GM12873 (cell line): ENCODE results near the gene BTBD7.

ENCODE experiments used
- TF ChIP-seq, protein P1 (sequence below): IDR thresholded peaks from 2 replicates; pipeline ENCODE4 v1.5.1; 2012; ENCODE audit warnings: low read depth, mild to moderate bottlenecking, moderate library complexity, low read length, control low read depth; ENCODE audit not compliant: insufficient read depth; ENCODE audit errors: missing control alignments

Gene BTBD7

DNA sequence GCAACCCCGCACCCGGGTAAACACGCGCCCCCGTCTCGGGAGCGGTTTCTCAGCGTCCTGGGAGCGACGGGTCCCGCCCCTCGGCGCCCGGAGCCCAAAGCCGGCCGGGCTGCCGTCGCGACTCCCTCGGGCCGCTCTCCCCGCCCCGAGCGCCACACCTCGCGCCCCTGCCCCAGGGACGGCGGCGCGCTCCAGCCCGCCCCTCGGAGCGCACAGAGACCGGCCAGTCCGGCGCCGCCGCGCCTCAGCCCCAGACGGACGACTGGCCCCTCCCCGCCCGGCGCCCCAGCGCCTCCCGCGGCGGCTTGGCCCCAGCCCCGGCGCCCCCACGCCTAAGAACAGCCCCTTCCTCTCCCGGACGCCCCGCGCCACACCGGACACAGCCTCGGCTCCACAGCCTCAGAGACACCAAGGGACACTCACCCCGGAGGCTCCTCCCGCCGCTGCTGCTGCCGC lies 411 bp downstream of the BTBD7 start:
- TF ChIP-seq, protein P1, sequence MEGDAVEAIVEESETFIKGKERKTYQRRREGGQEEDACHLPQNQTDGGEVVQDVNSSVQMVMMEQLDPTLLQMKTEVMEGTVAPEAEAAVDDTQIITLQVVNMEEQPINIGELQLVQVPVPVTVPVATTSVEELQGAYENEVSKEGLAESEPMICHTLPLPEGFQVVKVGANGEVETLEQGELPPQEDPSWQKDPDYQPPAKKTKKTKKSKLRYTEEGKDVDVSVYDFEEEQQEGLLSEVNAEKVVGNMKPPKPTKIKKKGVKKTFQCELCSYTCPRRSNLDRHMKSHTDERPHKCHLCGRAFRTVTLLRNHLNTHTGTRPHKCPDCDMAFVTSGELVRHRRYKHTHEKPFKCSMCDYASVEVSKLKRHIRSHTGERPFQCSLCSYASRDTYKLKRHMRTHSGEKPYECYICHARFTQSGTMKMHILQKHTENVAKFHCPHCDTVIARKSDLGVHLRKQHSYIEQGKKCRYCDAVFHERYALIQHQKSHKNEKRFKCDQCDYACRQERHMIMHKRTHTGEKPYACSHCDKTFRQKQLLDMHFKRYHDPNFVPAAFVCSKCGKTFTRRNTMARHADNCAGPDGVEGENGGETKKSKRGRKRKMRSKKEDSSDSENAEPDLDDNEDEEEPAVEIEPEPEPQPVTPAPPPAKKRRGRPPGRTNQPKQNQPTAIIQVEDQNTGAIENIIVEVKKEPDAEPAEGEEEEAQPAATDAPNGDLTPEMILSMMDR: no peak

DNA sequence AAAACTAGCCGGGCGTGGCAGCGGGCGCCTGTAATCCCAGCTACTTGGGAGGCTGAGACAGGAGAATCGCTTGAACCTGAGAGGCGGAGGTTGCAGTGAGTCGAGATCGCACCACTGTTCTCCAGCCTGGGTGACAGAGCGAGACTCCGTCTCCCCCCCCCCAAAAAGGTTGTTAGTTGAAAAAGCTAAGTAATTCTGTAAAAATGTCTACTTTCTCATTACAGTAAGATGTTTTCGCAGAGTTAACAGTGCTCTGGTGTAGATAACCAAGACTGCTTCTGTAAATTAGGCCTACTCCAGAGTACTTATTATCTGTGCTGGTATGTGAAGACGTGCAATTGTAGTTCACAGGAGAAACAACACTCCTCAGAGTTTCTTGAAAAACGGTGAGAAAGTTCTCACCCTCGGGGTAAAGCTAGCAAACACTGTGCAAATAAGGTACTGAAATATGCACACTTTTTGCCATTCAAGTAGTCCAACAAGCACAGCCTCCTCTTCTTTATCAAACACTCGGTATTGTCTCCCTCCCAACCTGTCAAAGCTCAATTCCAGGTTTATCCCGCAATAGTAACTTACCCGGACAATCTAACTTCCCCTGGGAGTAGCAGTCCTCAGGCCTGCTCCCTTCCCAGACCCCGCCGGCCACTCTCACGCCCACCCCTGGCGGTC lies 974 bp downstream of the BTBD7 start:
- TF ChIP-seq, protein P1: no peak

DNA sequence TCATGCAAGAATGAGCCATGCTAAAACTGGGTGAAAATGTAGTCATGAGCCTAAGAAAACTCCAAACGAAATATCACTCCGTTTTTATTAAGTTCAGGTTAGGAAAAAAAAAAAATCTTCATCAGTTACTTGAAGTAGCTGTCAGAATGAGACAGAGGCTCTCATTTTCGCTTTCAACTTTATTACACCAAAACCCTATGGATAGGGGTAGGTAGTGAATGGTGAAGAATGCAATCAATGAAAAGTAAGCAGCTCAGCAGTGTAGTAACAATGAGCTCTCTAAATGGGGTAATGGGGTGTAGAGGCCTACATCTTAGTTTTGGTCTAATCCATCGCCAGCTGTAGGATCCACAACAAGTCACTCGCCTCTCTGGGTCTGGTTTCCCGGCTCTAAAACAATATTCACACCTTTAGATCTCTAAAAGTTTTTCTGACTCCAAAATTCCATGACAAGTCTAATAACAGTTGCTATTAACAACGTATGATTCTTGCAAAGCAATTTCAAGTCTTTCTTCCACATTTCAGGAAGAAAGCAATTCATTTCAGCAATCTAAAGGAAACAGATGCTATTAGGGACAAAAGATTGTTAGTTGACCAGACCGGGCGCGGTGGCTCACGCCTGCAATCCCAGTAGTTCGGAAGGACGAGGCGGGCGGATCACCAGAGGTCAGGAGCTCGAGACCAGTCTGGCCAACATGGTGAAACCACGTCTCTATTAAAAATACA lies 1.7 kb downstream of the BTBD7 start:
- TF ChIP-seq, protein P1: no peak

GRCh38 chr14:93330609-93331000 lies 2.2 kb downstream of the BTBD7 start:
- TF ChIP-seq, protein P1: no peak

- TF ChIP-seq, protein P1: no peak
Measured at GRCh38 chr14:93329965-93330608, 2.7 kb downstream of the BTBD7 start.

- TF ChIP-seq, protein P1: no peak
Measured at GRCh38 chr14:93328546-93328945, 4.3 kb downstream of the BTBD7 start.

DNA sequence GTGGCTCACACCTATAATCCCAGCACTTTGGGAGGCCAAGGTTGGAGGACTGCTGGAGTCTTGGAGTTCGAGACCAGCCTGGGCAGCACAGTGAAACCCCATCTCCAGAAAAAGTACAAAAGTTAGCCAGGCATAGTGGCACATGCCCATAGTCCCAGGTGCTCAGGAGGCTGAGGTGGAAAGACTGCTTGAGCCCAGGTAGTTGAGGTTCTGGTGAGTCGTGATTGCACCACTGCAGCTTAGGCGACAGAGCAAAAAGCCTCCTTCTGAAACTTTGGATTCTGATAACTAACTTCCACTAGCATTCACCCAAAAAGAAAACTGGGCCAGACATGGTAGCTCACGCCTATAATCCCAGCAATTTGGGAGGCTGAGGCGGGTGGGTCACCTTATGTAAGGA lies 6.6 kb downstream of the BTBD7 start:
- TF ChIP-seq, protein P1: no peak
